Putamen (tissue), 1 donor: ENCODE data around the gene CPAMD8.
"Not testable (repeated sequence)": the region's sequence is repeated elsewhere in the genome, so short reads cannot be mapped to it uniquely, and the experiment has no call there.

Source experiments
- DNase-seq: peaks from one replicate; pipeline ENCODE4 v3.0.0-alpha.2; 2016; ENCODE audit warnings: low spot score

CPAMD8 gene

GRCh38 chr19:16891696-16892382 lies 134.8 kb downstream of the CPAMD8 start:
- no peak for DNase-seq

GRCh38 chr19:16890461-16891184 lies 136.0 kb downstream of the CPAMD8 start:
- no peak for DNase-seq

DNA sequence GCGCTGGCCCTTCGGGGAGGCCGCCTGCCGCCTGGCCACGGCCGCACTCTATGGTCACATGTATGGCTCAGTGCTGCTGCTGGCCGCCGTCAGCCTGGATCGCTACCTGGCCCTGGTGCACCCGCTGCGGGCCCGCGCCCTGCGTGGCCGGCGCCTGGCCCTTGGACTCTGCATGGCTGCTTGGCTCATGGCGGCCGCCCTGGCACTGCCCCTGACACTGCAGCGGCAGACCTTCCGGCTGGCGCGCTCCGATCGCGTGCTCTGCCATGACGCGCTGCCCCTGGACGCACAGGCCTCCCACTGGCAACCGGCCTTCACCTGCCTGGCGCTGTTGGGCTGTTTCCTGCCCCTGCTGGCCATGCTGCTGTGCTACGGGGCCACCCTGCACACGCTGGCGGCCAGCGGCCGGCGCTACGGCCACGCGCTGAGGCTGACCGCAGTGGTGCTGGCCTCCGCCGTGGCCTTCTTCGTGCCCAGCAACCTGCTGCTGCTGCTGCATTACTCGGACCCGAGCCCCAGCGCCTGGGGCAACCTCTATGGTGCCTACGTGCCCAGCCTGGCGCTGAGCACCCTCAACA lies 136.6 kb downstream of the CPAMD8 start:
- DNase-seq, result no peak

DNA sequence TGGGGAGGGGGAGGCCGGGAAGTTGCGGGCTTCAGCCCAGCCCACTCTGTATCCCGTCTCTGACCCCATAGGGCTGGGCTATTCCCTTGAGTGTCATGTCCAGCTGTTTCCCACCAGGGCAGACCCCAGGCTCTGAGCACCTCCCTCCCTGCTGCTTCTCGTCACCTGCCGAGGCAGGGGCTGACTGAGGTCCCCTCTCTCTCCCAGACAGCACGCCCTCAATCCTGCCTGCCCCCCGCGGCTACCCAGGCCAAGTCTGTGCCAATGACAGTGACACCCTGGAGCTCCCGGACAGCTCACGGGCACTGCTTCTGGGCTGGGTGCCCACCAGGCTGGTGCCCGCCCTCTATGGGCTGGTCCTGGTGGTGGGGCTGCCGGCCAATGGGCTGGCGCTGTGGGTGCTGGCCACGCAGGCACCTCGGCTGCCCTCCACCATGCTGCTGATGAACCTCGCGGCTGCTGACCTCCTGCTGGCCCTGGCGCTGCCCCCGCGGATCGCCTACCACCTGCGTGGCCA lies 137.2 kb downstream of the CPAMD8 start:
- no peak for DNase-seq

DNA sequence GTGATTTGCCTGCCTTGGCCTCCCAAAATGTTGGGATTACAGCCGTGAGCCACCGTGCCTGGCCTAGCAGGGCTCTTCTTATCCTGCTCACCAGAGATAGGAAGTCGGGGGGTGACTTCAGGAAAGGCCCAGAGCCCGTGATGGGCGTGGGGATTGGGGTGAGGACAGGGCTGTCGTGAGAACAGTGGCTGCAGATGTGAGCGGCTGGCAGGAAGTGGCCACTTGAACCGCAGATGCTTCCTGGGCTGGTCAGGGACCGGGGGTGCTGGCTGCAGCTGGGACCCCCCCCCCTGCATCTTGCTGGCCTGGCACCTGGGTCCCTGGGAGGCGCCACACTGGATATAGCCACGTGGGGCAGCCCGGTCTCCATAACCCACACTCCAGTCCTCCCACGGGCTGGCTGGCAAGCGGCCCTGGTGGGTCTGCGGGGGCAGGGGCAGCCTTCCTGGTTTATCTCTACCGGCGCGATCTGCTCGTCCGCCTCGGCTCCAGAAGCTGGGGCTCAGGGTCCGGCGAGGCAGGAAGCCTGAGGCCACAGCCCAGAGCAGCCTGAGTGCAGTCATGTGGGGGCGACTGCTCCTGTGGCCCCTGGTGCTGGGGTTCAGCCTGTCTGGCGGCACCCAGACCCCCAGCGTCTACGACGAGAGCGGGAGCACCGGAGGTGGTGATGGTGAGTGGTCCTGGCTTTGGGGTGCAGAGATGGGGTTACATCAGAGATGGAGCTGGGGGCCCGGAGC lies 137.8 kb downstream of the CPAMD8 start, which contains the start of gene F2RL3:
TSS of gene F2RL3 (plus strand) at position 371 of the 737 bp plus-strand sequence. CDS start at position 562, 191 bp downstream.
- no peak for DNase-seq

- no peak for DNase-seq
Measured at GRCh38 chr19:16887353-16888265, 139.0 kb downstream of the CPAMD8 start.

GRCh38 chr19:16886305-16886880 lies 140.2 kb downstream of the CPAMD8 start:
- no peak for DNase-seq

GRCh38 chr19:16885166-16885565 lies 141.4 kb downstream of the CPAMD8 start:
- no peak for DNase-seq

DNA sequence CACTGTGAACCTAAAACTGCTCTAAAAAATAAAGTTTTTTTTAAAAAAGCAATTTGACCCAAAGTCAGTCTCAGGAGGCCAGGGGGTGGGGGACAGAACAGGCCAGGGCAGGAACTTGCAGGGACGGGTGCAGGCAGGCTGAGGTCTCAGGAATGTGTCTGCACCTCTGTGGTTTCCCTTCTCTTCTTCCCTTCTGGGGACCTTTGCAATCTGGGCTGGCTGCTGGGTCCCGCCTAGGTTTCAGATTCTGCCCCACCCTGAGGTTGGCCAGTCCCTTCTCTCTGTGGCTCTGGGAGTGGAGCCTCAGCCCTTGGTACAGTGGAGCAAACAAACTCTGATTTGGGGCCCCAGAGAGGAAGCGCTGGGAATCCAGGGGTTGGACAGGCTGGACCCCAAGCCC lies 143.1 kb downstream of the CPAMD8 start:
- no peak for DNase-seq

DNA sequence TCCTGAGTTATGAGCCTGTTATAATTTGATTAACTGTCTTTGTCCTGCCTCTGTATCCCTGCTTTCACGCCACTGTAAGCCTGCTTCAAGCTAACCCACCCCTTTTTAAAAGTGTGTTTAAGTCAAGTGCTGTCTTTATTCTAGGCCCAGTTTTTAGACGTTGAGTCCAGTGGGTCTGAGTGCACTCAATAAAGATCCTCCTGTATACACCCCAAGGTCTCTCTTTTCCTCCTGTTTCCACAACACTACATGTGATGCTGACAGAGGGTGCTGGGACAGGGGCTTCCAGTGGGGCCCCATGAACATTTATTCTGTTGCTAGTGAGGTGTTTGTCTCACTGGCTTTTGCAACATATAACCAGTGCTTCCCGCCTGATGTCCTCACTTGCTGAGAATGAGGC lies 144.5 kb downstream of the CPAMD8 start:
- no peak for DNase-seq

DNA sequence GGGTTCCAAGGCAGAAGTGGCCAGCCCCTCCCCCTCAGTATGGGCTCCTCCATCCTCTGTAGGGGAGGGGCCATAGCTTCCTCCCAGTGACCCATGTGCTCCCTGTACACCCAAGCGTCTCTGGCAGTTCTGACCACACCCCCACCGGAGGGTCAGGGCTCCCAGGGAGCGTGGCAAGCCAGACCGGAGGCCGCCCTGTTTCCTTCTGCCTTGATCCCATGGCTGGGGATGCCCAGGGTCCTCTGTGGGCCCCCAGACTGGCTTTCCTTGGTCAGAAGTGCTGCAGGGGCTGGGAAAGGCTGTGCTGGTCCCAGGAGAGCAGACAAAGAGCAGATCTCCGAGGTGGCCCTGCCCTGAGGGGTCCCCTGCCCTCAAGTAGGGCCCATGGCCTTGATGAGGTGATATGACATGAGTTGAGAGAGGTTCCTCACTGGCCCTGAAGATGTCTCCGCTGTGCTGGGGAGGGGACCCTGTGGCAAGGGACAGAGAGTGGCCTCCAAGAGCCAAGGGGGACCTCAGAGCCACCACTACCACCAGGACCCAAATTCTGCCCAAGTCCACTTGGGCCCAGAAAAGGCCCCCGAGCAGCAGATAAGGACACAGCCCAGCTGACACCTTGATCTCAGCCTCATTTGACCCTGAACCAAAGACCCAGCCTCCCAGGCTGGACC lies 145.6 kb downstream of the CPAMD8 start:
- no peak for DNase-seq

GRCh38 chr19:16878181-16878965 lies 148.2 kb downstream of the CPAMD8 start:
- no peak for DNase-seq

- no peak for DNase-seq
Measured at GRCh38 chr19:16877581-16877980, 149.0 kb downstream of the CPAMD8 start.

DNA sequence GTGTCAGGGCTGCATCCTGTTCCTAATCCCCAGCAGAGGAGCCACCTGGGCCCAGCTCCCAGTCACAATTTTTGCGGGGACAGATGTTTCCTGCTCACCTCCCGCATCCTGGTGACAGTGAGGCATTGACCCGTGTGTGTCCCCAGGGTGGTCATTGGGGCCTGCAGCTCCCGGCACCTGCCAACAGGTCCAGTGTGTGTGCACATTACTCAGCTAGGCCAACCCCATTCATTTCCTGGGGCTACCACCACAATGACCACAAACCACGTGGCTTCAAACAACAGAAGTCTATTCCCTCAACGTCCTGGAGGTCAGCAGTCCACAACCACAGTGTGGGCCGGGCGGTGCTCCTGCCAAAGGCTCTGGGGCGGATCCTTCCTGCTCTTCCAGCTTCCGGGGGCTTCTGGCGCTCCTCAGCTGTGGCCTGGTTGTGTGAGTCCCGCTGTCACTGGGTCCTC lies 149.7 kb downstream of the CPAMD8 start:
- no peak for DNase-seq

GRCh38 chr19:16875584-16876555 lies 150.7 kb downstream of the CPAMD8 start:
- no peak for DNase-seq

- DNase-seq, result not testable (repeated sequence)
Measured at GRCh38 chr19:16874978-16875299, 151.7 kb downstream of the CPAMD8 start.

- DNase-seq, result no peak
Measured at GRCh38 chr19:16874250-16874977, 152.2 kb downstream of the CPAMD8 start.

DNA sequence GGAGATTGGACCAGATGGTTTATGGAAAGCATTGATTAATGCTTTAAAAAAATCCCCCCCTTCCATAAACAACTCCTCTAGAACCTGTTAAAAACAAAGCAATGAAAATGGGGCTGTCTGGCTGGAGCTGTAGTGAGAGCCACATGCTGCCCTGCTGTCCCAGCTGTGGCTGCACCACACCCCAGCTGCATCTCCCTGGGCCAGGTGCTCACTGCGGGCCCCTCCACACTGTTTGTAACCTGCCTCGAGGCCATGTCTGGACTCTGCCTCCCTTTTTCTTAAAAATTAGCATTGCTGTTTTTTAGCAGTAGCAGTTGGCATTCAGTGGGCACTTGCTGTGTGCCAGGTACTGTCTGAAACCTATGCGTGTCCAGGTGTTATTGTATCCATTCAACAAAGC lies 153.0 kb downstream of the CPAMD8 start:
- no peak for DNase-seq
